Ishikawa (cell line): ENCODE results near the gene SERTAD2.

Experiments
- CEBPB ChIP-seq: IDR thresholded peaks from 2 replicates; pipeline ENCODE4 v1.6.1; 2012
- CREB1 ChIP-seq: IDR thresholded peaks from 2 replicates; pipeline ENCODE4 v1.6.1; 2012; ENCODE audit warnings: low read depth
- EGR1 ChIP-seq: IDR thresholded peaks from 2 replicates; pipeline ENCODE4 v1.6.1; 2012
- EP300 ChIP-seq: IDR thresholded peaks from 2 replicates; pipeline ENCODE4 v1.6.1; 2012; ENCODE audit warnings: borderline replicate concordance
- FOXM1 ChIP-seq: IDR thresholded peaks from 2 replicates; pipeline ENCODE4 v1.6.1; 2012; ENCODE audit warnings: low read depth, borderline replicate concordance
- MAX ChIP-seq: IDR thresholded peaks from 2 replicates; pipeline ENCODE4 v1.6.1; 2012
- NFIC ChIP-seq: IDR thresholded peaks from 2 replicates; pipeline ENCODE4 v1.6.1; 2012
- RAD21 ChIP-seq: IDR thresholded peaks from 2 replicates; pipeline ENCODE4 v1.6.1; 2012; ENCODE audit warnings: low read depth
- REST ChIP-seq: IDR thresholded peaks from 2 replicates; pipeline ENCODE4 v1.6.1; 2012; ENCODE audit warnings: low read depth, mild to moderate bottlenecking
- TAF1 ChIP-seq: IDR thresholded peaks from 2 replicates; pipeline ENCODE4 v1.6.1; 2012; ENCODE audit warnings: low read depth, mild to moderate bottlenecking
- TCF12 ChIP-seq: IDR thresholded peaks from 2 replicates; pipeline ENCODE4 v1.6.1; 2012; ENCODE audit warnings: low read depth
- TEAD4 ChIP-seq: IDR thresholded peaks from 2 replicates; pipeline ENCODE4 v1.6.1; 2012
- USF1 ChIP-seq: IDR thresholded peaks from 2 replicates; pipeline ENCODE4 v1.6.1; 2012
- YY1 ChIP-seq: IDR thresholded peaks from 2 replicates; pipeline ENCODE4 v1.6.1; 2012; ENCODE audit warnings: low read depth
- ZBTB7A ChIP-seq: IDR thresholded peaks from 2 replicates; pipeline ENCODE4 v1.6.1; 2012; ENCODE audit warnings: low read depth

SERTAD2 gene

GRCh38 chr2:64661741-64662169, 8.0 kb upstream of the SERTAD2 start:
- TF ChIP-seq CEBPB (no peak), TCF12 (no peak), MAX (no peak), EGR1 (no peak), TEAD4 (no peak), YY1 (no peak), RAD21 (no peak), FOXM1 (no peak), CREB1 (no peak), REST (no peak), USF1 (no peak), TAF1 (no peak), NFIC (no peak), ZBTB7A (no peak), EP300 (no peak)

GRCh38 chr2:64659252-64659651, 5.5 kb upstream of the SERTAD2 start:
- TF ChIP-seq YY1 (no peak), EP300 (no peak), CREB1 (no peak), CEBPB (no peak), RAD21 (no peak), ZBTB7A (no peak), TEAD4 (no peak), NFIC (no peak), TAF1 (no peak), FOXM1 (no peak), EGR1 (no peak), MAX (no peak), USF1 (no peak)

- TF ChIP-seq CEBPB (no peak), TCF12 (no peak), FOXM1 (no peak), YY1 (no peak), TEAD4 (no peak)
These were observed 4.6 kb upstream of the SERTAD2 start for GRCh38 chr2:64658269-64658668.

GRCh38 chr2:64657411-64657810, 3.7 kb upstream of the SERTAD2 start:
- no peak for TF ChIP-seq EP300
- no peak for TF ChIP-seq MAX
- no peak for TF ChIP-seq FOXM1
- no peak for TF ChIP-seq CREB1
- no peak for TF ChIP-seq ZBTB7A
- no peak for TF ChIP-seq RAD21
- TF ChIP-seq NFIC: no peak
- TF ChIP-seq REST: no peak
- TF ChIP-seq YY1: no peak
- TF ChIP-seq EGR1: no peak
- TF ChIP-seq USF1: no peak
- TF ChIP-seq CEBPB: no peak
- no peak for TF ChIP-seq TEAD4
- TF ChIP-seq TCF12: no peak
- no peak for TF ChIP-seq TAF1

GRCh38 chr2:64656379-64656778, 2.7 kb upstream of the SERTAD2 start:
- TF ChIP-seq NFIC (no peak), CREB1 (no peak), FOXM1 (no peak), REST (no peak), EGR1 (no peak), ZBTB7A (no peak), YY1 (no peak), RAD21 (no peak), TEAD4 (no peak)
